Fibroblast of lung (primary cell): ENCODE results near the gene LOXHD1. TPM values are rescaled to one million over a fixed set of nuclear protein-coding genes. Genes with fewer than 3 reads are reported as not detected.

Experiments used
- DNase-seq, 2 donors: peaks; one replicate each; pipeline versions ENCODE4 v3.0.0 to v3.0.0-alpha.2; 2010; ENCODE audit warnings: low read depth in 2 of 2
- H2AFZ ChIP-seq: 2 replicates; pipeline ENCODE4 v1.5.1; 2012; ENCODE audit warnings: low read length, control low read depth, inconsistent platforms
- H3K27ac ChIP-seq: 2 replicates; pipeline ENCODE4 v1.5.1; 2011; ENCODE audit warnings: low read length, control low read depth; ENCODE audit not compliant: insufficient read depth
- H3K27me3 ChIP-seq: 2 replicates; pipeline ENCODE4 v1.5.1; 2011; ENCODE audit warnings: mild to moderate bottlenecking, low read length; ENCODE audit not compliant: control insufficient read depth, insufficient read depth
- H3K36me3 ChIP-seq: 2 replicates; pipeline ENCODE4 v1.5.1; 2011; ENCODE audit warnings: low read length; ENCODE audit not compliant: control insufficient read depth, insufficient read depth
- H3K4me1 ChIP-seq: 2 replicates; pipeline ENCODE4 v1.5.1; 2011; ENCODE audit warnings: low read length; ENCODE audit not compliant: control insufficient read depth, insufficient read depth; ENCODE audit errors: extremely low read depth
- H3K4me2 ChIP-seq: 2 replicates; pipeline ENCODE4 v1.5.1; 2011; ENCODE audit warnings: low read length, control low read depth; ENCODE audit not compliant: insufficient read depth; ENCODE audit errors: extremely low read depth
- H3K4me3 ChIP-seq, 4 experiments: fragments of 200-600 bp in 1 of 4; sonication (generic) in 1 of 4; replicated peaks in 1 of 4; 2 replicates each; pipeline ENCODE4 v1.5.1; 2011 to 2016; ENCODE audit warnings: low read length in 4 of 4, low read depth in 3 of 4, mild to moderate bottlenecking in 3 of 4, control low read depth in 2 of 4, inconsistent platforms in 1 of 4, mixed read lengths in 1 of 4; ENCODE audit not compliant: insufficient read depth in 1 of 4; ENCODE audit errors: control extremely low read depth in 1 of 4
- H3K79me2 ChIP-seq: 2 replicates; pipeline ENCODE4 v1.5.1; 2012; ENCODE audit warnings: mild to moderate bottlenecking, low read length, inconsistent platforms; ENCODE audit not compliant: control insufficient read depth, insufficient read depth
- H3K9ac ChIP-seq: 2 replicates; pipeline ENCODE4 v1.5.1; 2011; ENCODE audit warnings: mild to moderate bottlenecking, low read length, control low read depth; ENCODE audit not compliant: insufficient read depth
- H3K9me3 ChIP-seq: 2 replicates; pipeline ENCODE4 v1.5.1; 2012; ENCODE audit warnings: low read depth, low read length; ENCODE audit not compliant: control insufficient read depth, insufficient read depth
- H4K20me1 ChIP-seq: 2 replicates; pipeline ENCODE4 v1.5.1; 2011; ENCODE audit warnings: low read length; ENCODE audit not compliant: control insufficient read depth, insufficient read depth; ENCODE audit errors: extremely low read depth
- EZH2 ChIP-seq: IDR thresholded peaks from 2 replicates; pipeline ENCODE4 v1.5.1; 2012; ENCODE audit warnings: low read length, control low read depth, mild to moderate bottlenecking; ENCODE audit errors: missing control alignments
- polyA plus RNA-seq, 2 donors: library from polyadenylated mRNA; depleted of rRNA in 1 of 2; stranded (reverse) in 1 of 2; unstranded in 1 of 2; fragments of >200 nt; gene quantifications; 2 replicates each; pipeline ENCODE4 v1.2.1, GENCODE V29; 2011 to 2012; ENCODE audit warnings: missing spikeins in 1 of 2
- total RNA-seq: library from RNA; depleted of rRNA; stranded (reverse); fragments of >200 nt; gene quantifications from 2 replicates; pipeline ENCODE4 v1.2.1, GENCODE V29; 2014
- TF ChIP-seq, protein P1 (sequence below), 2 donors: IDR thresholded peaks in 1 of 2; conservative IDR thresholded peaks in 1 of 2; 1 replicate in 1 of 2; 2 replicates in 1 of 2; pipeline ENCODE4 v1.5.1; 2011 to 2012; ENCODE audit warnings: low read length in 2 of 2, control low read depth in 1 of 2, inconsistent platforms in 1 of 2, low read depth in 1 of 2, mild to moderate bottlenecking in 1 of 2

The LOXHD1 gene
- total and polyA plus RNA-seq, 2 donors (not counting 1 experiment from before 2014, with no cell fraction given), result not detected

DNA sequence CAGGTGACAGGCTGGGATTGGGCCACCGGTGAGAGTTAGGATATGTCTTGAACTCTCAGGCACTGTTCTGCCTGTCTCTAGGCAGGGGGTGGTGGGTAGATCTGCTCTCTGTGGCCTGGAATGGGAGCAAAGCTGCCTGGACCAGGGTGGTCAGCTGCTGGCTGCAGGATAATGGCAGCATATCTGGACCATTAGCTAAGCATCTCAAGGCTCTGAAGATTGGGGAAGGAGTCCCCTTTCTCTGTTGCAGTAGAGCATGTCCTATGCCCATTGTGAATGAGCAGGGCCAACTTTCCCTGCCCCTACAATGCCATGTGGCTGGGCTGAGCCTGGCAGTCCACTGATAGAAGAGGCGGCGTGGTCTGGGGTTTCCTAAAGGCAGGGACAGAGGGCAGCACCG lies 34.6 kb downstream of the LOXHD1 start:
- Histone ChIP-seq H3K27me3 (no peaks in the 10 kb centered on the region), H3K9me3 (no peaks in the 10 kb centered on the region)
- DNase-seq, result no peak

DNA sequence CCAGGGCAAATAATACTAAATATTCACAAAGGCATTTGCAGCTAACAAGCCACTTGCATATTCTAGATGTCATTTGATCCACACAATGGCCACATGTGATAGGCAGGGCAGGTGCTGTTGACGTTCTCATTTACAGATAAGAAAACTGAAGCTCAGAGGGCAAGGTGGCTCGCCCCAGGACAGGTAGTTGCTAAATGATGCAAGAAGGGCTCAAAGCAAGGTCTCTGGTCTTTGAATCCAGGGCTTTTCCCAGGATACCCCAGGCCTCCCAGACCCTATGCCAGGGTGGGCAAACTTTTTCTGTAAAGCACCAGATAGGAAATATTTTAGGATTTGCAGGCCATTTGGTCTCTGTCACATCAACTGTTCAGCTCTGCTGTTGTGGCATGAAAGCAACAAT lies 35.1 kb downstream of the LOXHD1 start:
- Histone ChIP-seq H3K9ac (no peak overlapping the region), H3K9me3 (no peaks in the 10 kb centered on the region), H3K27ac (no peak overlapping the region), H4K20me1 (no peaks in the 10 kb centered on the region), H3K4me2 (no peak overlapping the region), H3K4me3 (no peak overlapping the region), H2AFZ (no peak overlapping the region), H3K79me2 (no peaks in the 10 kb centered on the region), H3K4me1 (no peaks in the 10 kb centered on the region), H3K27me3 (no peaks in the 10 kb centered on the region), H3K36me3 (no peaks in the 10 kb centered on the region)
- TF ChIP-seq EZH2, result no peak
- TF ChIP-seq, protein P1, sequence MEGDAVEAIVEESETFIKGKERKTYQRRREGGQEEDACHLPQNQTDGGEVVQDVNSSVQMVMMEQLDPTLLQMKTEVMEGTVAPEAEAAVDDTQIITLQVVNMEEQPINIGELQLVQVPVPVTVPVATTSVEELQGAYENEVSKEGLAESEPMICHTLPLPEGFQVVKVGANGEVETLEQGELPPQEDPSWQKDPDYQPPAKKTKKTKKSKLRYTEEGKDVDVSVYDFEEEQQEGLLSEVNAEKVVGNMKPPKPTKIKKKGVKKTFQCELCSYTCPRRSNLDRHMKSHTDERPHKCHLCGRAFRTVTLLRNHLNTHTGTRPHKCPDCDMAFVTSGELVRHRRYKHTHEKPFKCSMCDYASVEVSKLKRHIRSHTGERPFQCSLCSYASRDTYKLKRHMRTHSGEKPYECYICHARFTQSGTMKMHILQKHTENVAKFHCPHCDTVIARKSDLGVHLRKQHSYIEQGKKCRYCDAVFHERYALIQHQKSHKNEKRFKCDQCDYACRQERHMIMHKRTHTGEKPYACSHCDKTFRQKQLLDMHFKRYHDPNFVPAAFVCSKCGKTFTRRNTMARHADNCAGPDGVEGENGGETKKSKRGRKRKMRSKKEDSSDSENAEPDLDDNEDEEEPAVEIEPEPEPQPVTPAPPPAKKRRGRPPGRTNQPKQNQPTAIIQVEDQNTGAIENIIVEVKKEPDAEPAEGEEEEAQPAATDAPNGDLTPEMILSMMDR (conservative IDR thresholded peaks at IDR 0.05 in 1 of 2, IDR thresholded peaks at IDR 0.05 in 1 of 2; ENCODE audit: low read depth in 1 of 2, low read length in 2 of 2), result no peak
- DNase-seq, result no peak

More for the DNA sequence above, 34.6 kb downstream of the LOXHD1 start:
- Histone ChIP-seq H2AFZ (no peak overlapping the region), H3K9ac (no peak overlapping the region), H4K20me1 (no peaks in the 10 kb centered on the region), H3K4me3 (no peak overlapping the region), H3K4me2 (no peak overlapping the region), H3K4me1 (no peaks in the 10 kb centered on the region), H3K27ac (no peak overlapping the region), H3K79me2 (no peaks in the 10 kb centered on the region), H3K36me3 (no peaks in the 10 kb centered on the region)
- TF ChIP-seq EZH2, result no peak
- TF ChIP-seq, protein P1 (conservative IDR thresholded peaks at IDR 0.05 in 1 of 2, IDR thresholded peaks at IDR 0.05 in 1 of 2; ENCODE audit: low read depth in 1 of 2, low read length in 2 of 2), result no peak

DNA sequence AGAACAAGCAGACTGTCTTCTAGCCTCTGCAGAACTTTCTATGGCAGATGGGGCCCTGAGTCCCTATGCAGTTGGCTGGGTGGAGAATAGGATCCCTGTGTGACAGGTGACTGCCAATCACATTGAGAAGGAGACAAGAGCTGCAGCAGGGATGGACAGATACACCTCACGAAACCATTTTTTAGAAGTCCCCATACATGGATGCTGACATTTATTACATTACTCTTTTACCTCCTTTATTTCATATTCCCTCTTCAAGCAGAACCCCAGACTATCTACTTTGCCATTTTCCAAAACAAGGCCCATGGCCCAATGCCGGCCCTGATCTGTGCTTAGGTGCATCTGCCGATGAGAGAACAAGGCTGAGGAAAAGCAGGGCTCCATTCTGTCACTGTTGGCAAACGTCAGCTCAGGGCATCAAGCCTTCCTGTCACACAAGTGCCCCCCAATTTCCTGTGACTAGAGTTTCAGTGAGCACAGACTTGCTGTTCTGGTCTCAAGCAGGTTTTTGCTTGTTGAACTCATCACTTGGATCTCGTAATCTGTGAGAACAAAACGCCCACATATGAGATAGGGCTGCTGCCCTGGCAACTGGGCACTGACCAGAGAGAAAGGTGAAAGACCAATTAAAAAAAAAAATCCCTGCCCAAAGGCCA lies 35.8 kb downstream of the LOXHD1 start:
- no peaks in the 10 kb centered on the region for H3K79me2 ChIP-seq
- DNase-seq, result no peak
- no peaks in the 10 kb centered on the region for H3K4me1 ChIP-seq
- H3K27ac ChIP-seq, result no peak overlapping the region
- no peaks in the 10 kb centered on the region for H4K20me1 ChIP-seq
- no peak for TF ChIP-seq EZH2
- TF ChIP-seq, protein P1 (conservative IDR thresholded peaks at IDR 0.05 in 1 of 2, IDR thresholded peaks at IDR 0.05 in 1 of 2; ENCODE audit: low read depth in 1 of 2, low read length in 2 of 2), result no peak
- no peak overlapping the region for H3K4me3 ChIP-seq
- no peaks in the 10 kb centered on the region for H3K36me3 ChIP-seq
- no peaks in the 10 kb centered on the region for H3K9me3 ChIP-seq
- H3K27me3 ChIP-seq, result no peaks in the 10 kb centered on the region
- no peak overlapping the region for H3K9ac ChIP-seq
- no peak overlapping the region for H2AFZ ChIP-seq
- H3K4me2 ChIP-seq, result no peak overlapping the region
